GM21423 (cell line): Measurements from ENCODE around the gene PRSS38.
"Not testable (repeated sequence)": the region's sequence is repeated elsewhere in the genome, so short reads cannot be mapped to it uniquely, and the experiment has no call there.

ENCODE experiments used
- ATAC-seq: cut with Tn5 transposase; IDR thresholded peaks from one replicate; pipeline ENCODE4 v1.9.1; 2021; ENCODE audit warnings: mild to moderate bottlenecking, moderate library complexity; ENCODE audit not compliant: unreplicated experiment

The PRSS38 gene

GRCh38 chr1:227838181-227838580 lies 22.7 kb downstream of the PRSS38 start:
- no peak for ATAC-seq

- no peak for ATAC-seq
Measured at GRCh38 chr1:227841096-227841495, 25.6 kb downstream of the PRSS38 start.

DNA sequence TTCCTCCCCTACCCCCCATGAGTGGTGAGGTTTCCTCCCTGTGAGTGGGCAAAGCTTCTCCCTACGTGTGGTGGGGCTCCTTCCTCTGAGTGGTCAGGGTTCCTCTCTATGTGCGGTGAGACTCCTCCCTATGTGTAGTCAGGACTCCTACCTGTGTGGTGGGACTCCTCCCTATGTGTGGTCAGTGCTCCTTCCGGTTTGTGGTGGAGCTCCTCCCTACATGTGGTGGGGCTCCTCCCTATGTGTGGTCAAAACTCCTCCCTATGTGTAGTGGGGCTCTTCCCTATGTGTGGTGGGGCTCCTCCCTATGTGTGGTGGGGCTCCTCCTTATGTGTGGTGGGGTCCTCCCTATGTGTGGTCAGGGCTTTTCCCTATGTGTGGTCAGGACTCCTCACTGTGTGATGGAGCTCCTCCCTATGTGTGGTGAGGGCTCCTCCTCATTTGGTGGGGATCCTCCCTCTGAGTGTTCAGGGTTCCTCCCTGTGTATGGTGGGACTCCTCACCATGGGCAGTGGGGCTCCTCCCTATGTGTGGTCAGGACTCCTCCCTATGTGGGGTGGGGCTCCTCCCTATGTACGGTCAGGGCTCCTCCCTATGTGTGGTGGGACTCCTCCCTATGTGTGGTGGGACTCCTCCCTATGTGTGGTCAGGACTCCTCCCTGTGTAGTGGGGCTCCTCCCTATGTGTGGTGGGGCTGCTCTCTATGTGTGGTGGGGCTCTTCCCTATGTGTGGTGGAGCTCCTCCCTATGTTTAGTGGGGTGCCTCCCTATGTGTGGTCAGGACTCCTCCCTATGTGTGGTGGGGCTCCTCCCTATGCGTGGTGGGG lies 29.1 kb downstream of the PRSS38 start:
- no peak for ATAC-seq

- ATAC-seq, result no peak
Measured at GRCh38 chr1:227845147-227845458, 29.6 kb downstream of the PRSS38 start.

DNA sequence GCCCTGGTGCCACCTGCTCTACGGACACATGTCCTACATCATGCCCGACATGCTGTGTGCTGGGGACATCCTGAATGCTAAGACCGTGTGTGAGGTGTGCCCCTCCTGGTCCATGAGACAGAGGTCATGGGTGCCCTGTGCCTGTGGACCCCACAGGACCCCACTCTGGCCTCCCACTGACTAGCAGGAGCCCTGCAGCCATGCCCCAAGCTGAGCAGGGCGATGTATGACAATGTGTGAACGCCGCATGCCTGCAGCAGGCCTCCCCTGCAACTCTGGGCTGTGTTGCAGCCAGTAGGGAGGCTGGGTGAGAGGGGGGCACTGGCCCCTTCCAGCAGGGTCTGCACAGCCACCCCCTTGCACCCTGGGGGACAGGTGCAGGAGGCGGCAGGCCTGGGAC lies 30.0 kb downstream of the PRSS38 start:
- no peak for ATAC-seq

GRCh38 chr1:227846265-227846858 lies 30.9 kb downstream of the PRSS38 start:
- no peak for ATAC-seq

DNA sequence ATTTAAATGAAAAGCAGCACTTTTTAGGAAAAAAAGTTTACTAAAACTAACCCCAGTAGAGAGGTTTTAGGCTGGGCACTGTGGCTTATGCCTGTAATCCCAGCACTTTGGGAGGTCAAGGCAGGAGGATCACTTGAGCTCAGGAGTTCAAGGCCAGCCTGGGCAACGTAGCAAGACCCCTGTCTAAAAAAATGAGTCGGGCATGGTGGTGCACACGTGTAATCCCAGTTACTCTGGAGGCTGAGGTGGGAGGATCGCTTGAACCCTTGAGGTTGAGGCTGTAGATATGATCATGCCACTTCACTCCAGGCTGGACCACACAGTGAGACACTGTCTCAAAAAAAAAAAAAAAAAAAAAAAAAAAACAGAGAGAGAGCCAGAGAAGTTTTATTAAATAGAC lies 31.6 kb downstream of the PRSS38 start:
- not testable (repeated sequence) for ATAC-seq

DNA sequence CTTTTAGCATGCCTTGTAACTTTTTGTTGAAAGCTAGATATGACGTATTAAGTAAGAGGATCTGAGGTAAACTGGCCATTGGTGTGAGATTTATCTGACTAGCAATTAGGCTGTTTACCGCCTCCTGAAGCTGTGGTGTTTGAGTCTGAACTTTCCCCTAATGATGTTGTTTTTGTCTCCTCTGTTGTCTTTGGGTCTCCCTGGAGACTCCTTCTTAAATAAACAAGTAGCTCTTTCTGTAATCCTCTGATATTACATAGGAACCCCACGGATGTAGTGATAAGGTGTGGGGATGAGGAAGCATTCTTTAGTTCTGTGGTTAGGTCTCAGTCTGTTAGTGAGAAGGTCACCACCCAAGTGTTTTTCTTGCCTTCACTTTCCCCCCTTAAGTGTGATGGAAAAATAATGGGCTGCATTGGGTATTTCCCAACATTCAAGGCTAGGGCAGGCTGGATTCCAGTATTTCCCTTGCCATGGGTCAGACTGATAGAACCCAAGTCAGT lies 33.0 kb downstream of the PRSS38 start:
- ATAC-seq, result no peak

DNA sequence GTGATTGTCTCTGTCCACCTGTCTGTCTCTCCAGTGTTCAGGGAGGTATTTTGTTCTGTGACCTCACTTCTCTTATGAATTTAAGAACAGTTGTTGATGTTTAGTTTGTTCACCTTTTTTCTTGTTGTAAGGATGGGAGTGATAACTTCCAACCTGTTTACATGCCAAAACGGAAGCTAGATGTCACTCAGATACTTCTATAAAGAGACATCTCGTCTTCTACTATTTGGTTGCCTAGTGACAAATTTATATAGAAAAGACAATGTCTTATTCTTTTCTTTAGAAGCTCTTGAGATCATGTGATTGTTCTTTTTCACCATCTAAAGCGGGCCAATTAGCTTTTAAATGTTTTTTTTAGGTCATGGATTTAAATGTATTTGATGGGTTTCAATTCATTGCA lies 33.8 kb downstream of the PRSS38 start:
- ATAC-seq, result no peak

DNA sequence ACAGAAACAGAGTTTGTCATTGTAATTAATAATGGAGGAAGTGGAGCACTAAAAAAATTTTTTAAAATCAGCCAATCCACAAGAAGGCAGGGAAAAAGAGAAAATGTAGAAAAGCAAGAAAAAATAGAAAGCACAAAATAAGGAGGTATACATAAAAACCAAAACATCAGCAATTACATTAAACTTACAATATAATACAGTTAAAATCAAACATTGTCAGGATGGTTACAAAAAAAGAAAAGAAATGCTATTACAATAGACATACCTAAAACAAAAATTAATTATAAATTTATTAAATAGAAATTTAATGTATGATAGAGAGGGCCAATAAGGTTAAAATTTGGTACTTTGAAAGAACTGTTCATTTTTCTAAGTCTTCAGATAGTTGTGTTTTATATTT lies 38.7 kb downstream of the PRSS38 start:
- no peak for ATAC-seq

- no peak for ATAC-seq
Measured at GRCh38 chr1:227855687-227856086, 40.2 kb downstream of the PRSS38 start.

DNA sequence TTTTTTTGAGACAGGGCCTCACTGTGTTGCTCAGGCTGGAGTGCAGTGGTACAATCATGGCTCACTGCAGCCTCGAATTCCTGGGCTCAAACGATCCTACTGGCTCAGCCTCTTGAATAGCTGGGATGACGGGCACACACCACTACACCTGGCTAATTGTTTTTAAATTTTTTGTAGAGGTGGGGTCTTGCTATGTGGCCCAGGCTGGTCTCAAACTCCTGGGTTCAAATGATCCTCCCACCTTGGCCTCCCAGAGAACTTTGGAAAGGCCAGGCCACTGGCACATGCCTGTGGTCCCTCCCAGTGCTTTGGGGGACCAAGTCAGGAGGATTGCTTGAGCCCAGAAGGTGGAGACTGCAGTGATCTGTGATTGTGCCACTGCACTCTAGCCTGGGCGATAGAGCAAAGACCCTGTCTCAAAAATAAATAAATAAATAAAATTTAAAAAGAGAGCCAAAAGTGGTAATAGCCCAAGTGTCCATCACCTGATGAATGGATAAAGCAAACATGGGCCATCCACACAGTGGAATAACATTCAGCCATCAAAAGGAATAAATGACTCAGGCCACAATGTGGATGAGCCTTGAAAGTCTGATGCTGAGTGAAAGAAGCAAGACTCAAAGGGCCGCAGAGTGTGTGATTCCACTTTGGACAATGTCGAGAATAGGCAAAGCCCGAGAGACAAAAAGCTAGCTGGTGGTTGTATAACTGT lies 40.8 kb downstream of the PRSS38 start:
- ATAC-seq, result no peak

- no peak for ATAC-seq
Measured at GRCh38 chr1:227864882-227865281, 49.4 kb downstream of the PRSS38 start.

- ATAC-seq, result no peak
Measured at GRCh38 chr1:227869279-227869842, 53.9 kb downstream of the PRSS38 start.

- ATAC-seq, result no peak
Measured at GRCh38 chr1:227869851-227870305, 54.4 kb downstream of the PRSS38 start.

DNA sequence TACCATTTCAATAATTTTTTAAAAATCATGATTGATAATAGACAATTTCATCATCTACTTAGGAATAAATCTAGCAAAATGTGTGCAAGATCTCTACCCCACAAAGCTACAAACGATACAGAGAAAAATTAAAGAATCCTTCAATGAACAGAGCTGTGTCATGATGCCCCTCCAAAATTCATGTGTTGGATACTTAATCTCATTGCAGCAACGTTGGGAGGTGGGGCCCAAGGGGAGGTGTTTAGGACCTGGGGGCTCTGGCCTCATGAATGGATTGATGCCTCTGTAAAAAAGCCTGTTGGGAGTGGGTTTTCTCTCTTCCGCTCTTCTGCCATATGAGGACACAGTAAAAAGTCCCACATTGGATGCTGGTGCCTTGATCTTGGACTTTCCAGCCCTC lies 54.9 kb downstream of the PRSS38 start:
- ATAC-seq, result no peak

DNA sequence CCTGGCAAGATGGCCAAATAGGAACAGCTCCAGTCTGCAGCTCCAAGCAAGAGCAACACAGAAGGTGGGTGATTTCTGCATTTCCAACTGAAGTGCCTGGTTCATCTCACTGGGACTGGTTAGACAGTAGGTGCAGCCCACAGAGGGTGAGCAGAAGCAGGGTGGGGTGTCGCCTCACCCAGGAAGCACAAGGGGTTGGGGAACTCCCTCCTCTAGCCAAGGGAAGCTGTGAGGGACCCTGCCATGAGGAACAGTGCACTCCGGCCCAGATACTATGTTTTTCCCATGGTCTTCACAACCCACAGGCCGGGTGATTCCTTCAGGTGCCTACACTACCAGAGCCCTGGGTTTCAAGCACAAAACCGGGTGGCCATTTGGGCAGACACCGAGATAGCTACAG lies 56.4 kb downstream of the PRSS38 start:
- ATAC-seq, result not testable (repeated sequence)

- not testable (repeated sequence) for ATAC-seq
Measured at GRCh38 chr1:227877810-227878209, 62.3 kb downstream of the PRSS38 start.

DNA sequence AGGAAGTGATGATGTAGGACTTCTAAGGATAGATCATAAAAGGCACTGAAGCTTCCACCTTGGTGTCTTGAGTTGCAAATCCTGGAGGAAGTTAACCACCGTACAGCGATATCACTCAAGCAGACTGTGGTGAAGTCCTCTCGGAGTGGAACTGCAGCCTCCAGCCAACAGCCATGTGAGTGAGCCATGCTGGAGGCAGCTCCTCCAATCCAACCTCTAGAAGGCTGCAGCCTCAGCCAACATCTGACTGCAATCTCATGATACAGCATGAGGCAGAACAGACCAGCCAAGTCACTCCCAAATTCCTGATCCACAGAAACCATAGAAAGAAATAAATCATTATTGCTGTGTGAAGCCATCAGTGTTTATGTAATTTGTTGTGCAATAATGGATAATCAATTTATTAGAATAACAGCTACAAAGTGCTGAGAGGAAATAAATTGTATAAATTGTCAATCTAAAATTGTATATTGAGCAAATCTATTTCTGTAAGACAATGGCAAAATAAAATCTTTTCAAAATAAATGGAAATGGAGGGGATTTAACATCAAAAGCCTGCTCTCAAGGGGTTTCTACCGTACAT lies 65.0 kb downstream of the PRSS38 start:
- ATAC-seq, result no peak

DNA sequence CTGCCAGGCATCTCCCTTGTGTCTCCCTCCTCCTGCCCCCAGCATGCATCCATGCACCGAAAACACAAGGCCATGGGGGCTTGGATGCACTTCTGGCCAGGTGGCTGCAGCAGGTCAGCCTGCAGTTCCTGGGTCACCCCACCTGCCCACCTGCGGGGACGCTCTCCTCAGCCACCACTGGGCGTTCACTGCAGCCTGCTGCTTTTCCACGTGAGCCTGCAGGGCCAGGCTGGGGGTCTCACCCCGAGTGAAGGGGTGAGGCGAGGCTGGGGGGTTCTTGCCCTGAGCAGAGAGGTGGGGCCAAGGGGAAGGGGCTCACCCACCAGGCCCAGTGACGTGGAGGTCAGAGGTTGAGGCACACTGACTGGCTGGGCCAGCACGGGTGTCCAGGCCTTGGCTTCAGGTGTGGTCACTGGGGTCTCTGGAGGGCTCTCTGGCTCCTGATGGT lies 67.6 kb downstream of the PRSS38 start:
- no peak for ATAC-seq
